HG03280 (cell line): Measurements from ENCODE around the gene TBC1D10B.
"Not testable (repeated sequence)": the region's sequence is repeated elsewhere in the genome, so short reads cannot be mapped to it uniquely, and the experiment has no call there.

ENCODE experiments used
- ATAC-seq: cut with Tn5 transposase; IDR thresholded peaks from one replicate; pipeline ENCODE4 v1.9.1; 2021; ENCODE audit warnings: mild to moderate bottlenecking, moderate library complexity; ENCODE audit not compliant: unreplicated experiment

TBC1D10B gene

GRCh38 chr16:30337964-30338357 is 32.3 kb downstream of the TBC1D10B start:
- ATAC-seq: not testable (repeated sequence)

- ATAC-seq: peak; percentile 7
These were observed 34.5 kb downstream of the TBC1D10B start for GRCh38 chr16:30335598-30336474.

- peak; percentile 81 for ATAC-seq
These were observed 35.2 kb downstream of the TBC1D10B start for GRCh38 chr16:30335028-30335597.

GRCh38 chr16:30334473-30334989 is 35.8 kb downstream of the TBC1D10B start:
- peak; percentile 84 for ATAC-seq

- ATAC-seq: not testable (repeated sequence)
These were observed 46.1 kb downstream of the TBC1D10B start for GRCh38 chr16:30324220-30324619.

GRCh38 chr16:30318647-30319046 is 51.6 kb downstream of the TBC1D10B start:
- not testable (repeated sequence) for ATAC-seq

- ATAC-seq: not testable (repeated sequence)
These were observed 59.4 kb downstream of the TBC1D10B start for GRCh38 chr16:30310937-30311336.

- not testable (repeated sequence) for ATAC-seq
These were observed 61.0 kb downstream of the TBC1D10B start for GRCh38 chr16:30309255-30309654.
